ENCODE results near the gene HOMER2.

DNA sequence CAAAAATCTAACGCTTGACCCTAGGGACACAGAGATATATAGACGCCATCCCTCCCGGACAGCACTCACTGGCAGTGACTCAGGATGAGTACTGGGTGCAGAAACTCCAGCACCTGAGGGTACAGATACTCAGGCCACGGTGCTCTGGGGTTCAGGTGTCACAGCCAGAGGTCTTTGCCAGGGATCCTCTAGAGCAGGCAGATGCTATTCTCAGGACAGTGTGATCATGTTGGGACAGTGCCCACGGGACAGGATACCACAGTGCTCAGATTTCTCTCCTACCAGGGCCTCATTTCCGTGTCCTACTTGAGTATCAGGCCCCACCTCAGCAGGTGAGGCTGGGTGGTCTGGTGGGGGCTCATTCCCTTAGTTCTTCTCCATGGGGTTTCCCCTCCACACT, 34.4 kb downstream of the HOMER2 start:
- TF ChIP-seq, protein P1, sequence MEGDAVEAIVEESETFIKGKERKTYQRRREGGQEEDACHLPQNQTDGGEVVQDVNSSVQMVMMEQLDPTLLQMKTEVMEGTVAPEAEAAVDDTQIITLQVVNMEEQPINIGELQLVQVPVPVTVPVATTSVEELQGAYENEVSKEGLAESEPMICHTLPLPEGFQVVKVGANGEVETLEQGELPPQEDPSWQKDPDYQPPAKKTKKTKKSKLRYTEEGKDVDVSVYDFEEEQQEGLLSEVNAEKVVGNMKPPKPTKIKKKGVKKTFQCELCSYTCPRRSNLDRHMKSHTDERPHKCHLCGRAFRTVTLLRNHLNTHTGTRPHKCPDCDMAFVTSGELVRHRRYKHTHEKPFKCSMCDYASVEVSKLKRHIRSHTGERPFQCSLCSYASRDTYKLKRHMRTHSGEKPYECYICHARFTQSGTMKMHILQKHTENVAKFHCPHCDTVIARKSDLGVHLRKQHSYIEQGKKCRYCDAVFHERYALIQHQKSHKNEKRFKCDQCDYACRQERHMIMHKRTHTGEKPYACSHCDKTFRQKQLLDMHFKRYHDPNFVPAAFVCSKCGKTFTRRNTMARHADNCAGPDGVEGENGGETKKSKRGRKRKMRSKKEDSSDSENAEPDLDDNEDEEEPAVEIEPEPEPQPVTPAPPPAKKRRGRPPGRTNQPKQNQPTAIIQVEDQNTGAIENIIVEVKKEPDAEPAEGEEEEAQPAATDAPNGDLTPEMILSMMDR (IDR thresholded peaks at IDR 0.05; ENCODE audit: insufficient read depth, low read length) = no peak
- TF ChIP-seq, protein P2, sequence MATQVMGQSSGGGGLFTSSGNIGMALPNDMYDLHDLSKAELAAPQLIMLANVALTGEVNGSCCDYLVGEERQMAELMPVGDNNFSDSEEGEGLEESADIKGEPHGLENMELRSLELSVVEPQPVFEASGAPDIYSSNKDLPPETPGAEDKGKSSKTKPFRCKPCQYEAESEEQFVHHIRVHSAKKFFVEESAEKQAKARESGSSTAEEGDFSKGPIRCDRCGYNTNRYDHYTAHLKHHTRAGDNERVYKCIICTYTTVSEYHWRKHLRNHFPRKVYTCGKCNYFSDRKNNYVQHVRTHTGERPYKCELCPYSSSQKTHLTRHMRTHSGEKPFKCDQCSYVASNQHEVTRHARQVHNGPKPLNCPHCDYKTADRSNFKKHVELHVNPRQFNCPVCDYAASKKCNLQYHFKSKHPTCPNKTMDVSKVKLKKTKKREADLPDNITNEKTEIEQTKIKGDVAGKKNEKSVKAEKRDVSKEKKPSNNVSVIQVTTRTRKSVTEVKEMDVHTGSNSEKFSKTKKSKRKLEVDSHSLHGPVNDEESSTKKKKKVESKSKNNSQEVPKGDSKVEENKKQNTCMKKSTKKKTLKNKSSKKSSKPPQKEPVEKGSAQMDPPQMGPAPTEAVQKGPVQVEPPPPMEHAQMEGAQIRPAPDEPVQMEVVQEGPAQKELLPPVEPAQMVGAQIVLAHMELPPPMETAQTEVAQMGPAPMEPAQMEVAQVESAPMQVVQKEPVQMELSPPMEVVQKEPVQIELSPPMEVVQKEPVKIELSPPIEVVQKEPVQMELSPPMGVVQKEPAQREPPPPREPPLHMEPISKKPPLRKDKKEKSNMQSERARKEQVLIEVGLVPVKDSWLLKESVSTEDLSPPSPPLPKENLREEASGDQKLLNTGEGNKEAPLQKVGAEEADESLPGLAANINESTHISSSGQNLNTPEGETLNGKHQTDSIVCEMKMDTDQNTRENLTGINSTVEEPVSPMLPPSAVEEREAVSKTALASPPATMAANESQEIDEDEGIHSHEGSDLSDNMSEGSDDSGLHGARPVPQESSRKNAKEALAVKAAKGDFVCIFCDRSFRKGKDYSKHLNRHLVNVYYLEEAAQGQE (IDR thresholded peaks at IDR 0.05; ENCODE audit: insufficient replicate concordance, low read depth) = no peak
- TF ChIP-seq POLR2AphosphoS5 (IDR thresholded peaks at IDR 0.05; ENCODE audit: low read depth) (no peak), SPI1 (IDR thresholded peaks at IDR 0.05; ENCODE audit: borderline replicate concordance, low read depth) (no peak)

Measured in HL-60 (cell line).